Measurements from ENCODE around the gene MTERF2. TPM values are rescaled to one million over a fixed set of nuclear protein-coding genes. Genes with fewer than 3 reads are reported as not detected.

MTERF2 gene
- total RNA-seq, 1 experiment from 2014 or later, result 7.0 TPM

DNA sequence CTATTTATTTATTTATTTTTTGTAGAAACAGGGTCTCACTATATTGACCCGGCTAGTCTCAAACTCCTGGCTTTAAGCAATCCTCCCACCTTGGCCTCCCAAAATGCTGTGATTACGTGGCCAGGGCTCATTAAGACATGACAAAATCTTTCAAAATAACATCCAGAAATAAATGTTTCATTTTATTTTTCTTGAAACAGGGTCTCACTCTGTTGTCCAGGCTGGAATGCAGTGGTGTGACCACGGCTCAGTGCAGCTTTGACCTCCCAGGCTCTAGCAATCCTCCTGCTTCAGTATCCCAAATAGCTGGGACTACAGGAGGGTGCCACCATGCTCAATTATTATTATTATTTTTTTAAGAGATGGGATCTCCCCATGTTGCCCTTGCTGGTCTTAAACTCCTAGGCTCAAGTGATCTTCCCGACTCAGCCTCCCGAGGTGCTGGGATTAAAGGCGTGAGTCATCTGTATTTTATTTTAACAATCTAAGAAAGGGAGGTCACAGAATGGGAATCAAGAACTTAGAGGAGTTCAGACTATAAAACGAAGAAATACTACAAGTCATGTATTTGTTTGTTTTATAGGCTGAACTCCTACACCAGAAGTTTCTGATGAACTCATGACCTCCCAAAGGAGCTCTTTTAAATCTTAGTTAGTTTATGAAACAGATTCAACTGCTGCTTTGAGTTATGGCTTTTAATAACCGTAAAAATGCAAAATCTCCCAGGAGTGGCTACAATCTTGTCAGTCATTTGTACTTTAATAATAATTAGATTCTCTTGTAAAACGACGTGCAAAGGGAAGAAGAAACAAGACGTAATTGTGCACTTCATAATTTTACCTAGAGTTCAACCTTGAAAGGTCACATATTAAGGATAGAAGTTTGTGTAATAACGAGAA, 33.3 kb downstream of the MTERF2 start (continued):
- TF ChIP-seq E2F4 (CRISPR knock-in tag; IDR thresholded peaks at IDR 0.05; ENCODE audit: borderline replicate concordance, low read depth) (no peak), TCF7 (CRISPR knock-in tag; IDR thresholded peaks at IDR 0.05; ENCODE audit: low read depth) (no peak), ZNF281 (CRISPR knock-in tag; IDR thresholded peaks at IDR 0.05) (no peak), MXD4 (CRISPR knock-in tag; IDR thresholded peaks at IDR 0.05; ENCODE audit: borderline replicate concordance) (no peak), FOXJ3 (CRISPR knock-in tag; IDR thresholded peaks at IDR 0.05; ENCODE audit: borderline replicate concordance) (no peak), FOXP4 (CRISPR knock-in tag; IDR thresholded peaks at IDR 0.05) (no peak), ESRRA (CRISPR knock-in tag; IDR thresholded peaks at IDR 0.05; ENCODE audit: borderline replicate concordance) (no peak), ZBTB21 (CRISPR knock-in tag; IDR thresholded peaks at IDR 0.05; ENCODE audit: borderline replicate concordance) (no peak)

DNA sequence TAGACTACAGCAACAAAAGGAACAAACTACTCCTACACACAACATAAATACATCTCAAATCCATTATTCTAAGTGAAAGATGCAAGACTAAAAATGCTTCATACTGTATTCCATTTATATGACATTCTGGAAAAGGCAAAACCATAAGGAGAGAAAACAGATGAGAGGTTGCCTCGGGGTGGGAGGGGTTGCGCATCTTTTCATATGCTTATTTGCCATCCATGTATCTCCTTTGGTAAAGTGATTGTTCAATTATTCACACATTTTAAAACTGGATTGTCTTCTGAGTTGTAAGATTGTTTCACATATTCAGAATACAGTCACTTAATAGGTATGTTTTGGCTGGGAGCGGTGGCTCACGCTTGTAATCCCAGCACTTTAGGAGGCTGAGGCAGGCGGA, 36.4 kb downstream of the MTERF2 start:
- Mint-ChIP-seq H3K4me1 (no peaks in the 10 kb centered on the region), H3K36me3 (peaks cover 28% of the 10 kb centered on the region), H3K4me3 (no peak overlapping the region), H3K27me3 (ENCODE audit: low read depth) (peaks cover 61% of the 10 kb centered on the region), H3K27ac (no peak overlapping the region), H3K9me3 (peaks cover 42% of the 10 kb centered on the region)
- ATAC-seq, result no peak
- ChIA-PET POLR2A (interaction anchor here (0.7 kb wide), 1 partner anchor 634 kb away, joined by 4 read pairs; no protein-coding TSS in a partner anchor), CTCF (no interaction called here)
- DNase-seq (ENCODE audit: low spot score), result no peak
- TF ChIP-seq, protein P1, sequence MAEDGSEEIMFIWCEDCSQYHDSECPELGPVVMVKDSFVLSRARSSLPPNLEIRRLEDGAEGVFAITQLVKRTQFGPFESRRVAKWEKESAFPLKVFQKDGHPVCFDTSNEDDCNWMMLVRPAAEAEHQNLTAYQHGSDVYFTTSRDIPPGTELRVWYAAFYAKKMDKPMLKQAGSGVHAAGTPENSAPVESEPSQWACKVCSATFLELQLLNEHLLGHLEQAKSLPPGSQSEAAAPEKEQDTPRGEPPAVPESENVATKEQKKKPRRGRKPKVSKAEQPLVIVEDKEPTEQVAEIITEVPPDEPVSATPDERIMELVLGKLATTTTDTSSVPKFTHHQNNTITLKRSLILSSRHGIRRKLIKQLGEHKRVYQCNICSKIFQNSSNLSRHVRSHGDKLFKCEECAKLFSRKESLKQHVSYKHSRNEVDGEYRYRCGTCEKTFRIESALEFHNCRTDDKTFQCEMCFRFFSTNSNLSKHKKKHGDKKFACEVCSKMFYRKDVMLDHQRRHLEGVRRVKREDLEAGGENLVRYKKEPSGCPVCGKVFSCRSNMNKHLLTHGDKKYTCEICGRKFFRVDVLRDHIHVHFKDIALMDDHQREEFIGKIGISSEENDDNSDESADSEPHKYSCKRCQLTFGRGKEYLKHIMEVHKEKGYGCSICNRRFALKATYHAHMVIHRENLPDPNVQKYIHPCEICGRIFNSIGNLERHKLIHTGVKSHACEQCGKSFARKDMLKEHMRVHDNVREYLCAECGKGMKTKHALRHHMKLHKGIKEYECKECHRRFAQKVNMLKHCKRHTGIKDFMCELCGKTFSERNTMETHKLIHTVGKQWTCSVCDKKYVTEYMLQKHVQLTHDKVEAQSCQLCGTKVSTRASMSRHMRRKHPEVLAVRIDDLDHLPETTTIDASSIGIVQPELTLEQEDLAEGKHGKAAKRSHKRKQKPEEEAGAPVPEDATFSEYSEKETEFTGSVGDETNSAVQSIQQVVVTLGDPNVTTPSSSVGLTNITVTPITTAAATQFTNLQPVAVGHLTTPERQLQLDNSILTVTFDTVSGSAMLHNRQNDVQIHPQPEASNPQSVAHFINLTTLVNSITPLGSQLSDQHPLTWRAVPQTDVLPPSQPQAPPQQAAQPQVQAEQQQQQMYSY (CRISPR knock-in tag; IDR thresholded peaks at IDR 0.05), result no peak
- no peak for TF ChIP-seq JUN (CRISPR knock-in tag; IDR thresholded peaks at IDR 0.05)
- no peak for TF ChIP-seq ZNF138 (CRISPR knock-in tag; conservative IDR thresholded peaks at IDR 0.05)
- TF ChIP-seq ZNF121 (CRISPR knock-in tag; IDR thresholded peaks at IDR 0.05), result no peak
- TF ChIP-seq ATF2 (CRISPR knock-in tag; IDR thresholded peaks at IDR 0.05; ENCODE audit: borderline replicate concordance, low read depth), result no peak
- TF ChIP-seq JAZF1 (CRISPR knock-in tag; IDR thresholded peaks at IDR 0.05), result no peak
- TF ChIP-seq, protein P2, sequence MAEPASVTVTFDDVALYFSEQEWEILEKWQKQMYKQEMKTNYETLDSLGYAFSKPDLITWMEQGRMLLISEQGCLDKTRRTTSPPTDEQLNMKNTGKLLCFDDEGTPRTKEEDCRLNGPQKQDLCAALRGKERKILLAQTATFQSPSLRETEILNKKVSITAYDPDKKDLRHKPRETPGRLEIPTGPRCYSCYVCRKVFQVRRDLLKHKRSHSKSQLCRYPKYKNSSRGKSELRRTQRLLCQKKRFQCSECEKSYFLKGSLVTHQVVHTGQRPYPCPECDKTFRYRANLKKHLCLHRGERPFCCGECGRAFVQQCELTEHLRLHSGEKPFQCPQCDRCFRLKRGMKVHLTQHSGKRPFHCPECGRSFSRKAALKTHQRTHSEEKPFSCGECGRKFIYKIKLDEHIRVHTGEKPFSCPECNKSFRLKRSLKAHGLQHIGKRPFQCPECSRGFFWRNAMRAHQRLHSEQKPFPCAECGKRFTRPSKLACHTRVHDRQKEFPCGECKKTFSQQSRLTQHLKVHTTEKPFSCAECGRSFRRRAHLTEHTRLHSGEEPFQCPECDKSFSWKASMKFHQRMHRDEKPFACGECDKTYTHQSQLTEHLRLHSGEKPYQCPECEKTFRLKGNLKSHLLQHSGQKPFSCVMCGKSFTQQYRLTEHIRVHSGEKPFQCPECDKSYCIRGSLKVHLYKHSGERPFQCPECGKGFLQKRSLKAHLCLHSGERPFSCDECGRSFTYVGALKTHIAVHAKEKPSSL (CRISPR knock-in tag; conservative IDR thresholded peaks at IDR 0.05), result no peak
- TF ChIP-seq NR3C1 (CRISPR knock-in tag; conservative IDR thresholded peaks at IDR 0.05; ENCODE audit: low read depth), result no peak
- TF ChIP-seq, protein P3, sequence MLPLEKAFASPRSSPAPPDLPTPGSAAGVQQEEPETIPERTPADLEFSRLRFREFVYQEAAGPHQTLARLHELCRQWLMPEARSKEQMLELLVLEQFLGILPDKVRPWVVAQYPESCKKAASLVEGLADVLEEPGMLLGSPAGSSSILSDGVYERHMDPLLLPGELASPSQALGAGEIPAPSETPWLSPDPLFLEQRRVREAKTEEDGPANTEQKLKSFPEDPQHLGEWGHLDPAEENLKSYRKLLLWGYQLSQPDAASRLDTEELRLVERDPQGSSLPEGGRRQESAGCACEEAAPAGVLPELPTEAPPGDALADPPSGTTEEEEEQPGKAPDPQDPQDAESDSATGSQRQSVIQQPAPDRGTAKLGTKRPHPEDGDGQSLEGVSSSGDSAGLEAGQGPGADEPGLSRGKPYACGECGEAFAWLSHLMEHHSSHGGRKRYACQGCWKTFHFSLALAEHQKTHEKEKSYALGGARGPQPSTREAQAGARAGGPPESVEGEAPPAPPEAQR (CRISPR knock-in tag; IDR thresholded peaks at IDR 0.05), result no peak
- TF ChIP-seq SMAD4 (CRISPR knock-in tag; IDR thresholded peaks at IDR 0.05), result no peak
